K562 (cell line): ENCODE results near the gene RAB24.

Source experiments
- JUN ChIP-seq, 2 experiments: sonication (generic) in 1 of 2; formaldehyde crosslinking in 1 of 2; IDR thresholded peaks; 2 replicates each; pipeline versions ENCODE4 v1.6.1 to v1.8.0; 2012 to 2022; ENCODE audit warnings: borderline replicate concordance in 2 of 2, mild to moderate bottlenecking in 2 of 2, improper control_type of control experiment in 1 of 2, low read depth in 1 of 2, low read length in 1 of 2, missing genetic modification reagents in 1 of 2
- MLX ChIP-seq, 2 experiments: fragments of 450-650 bp in 1 of 2; sonication (generic) in 1 of 2; formaldehyde crosslinking; conservative IDR thresholded peaks; 2 replicates each; pipeline versions ENCODE4 v1.4.0 to v1.8.1; 2020 to 2022; ENCODE audit warnings: mild to moderate bottlenecking in 1 of 2, missing genetic modification reagents in 1 of 2
- NR1H2 ChIP-seq: sonication (generic); formaldehyde crosslinking; IDR thresholded peaks from 2 replicates; pipeline ENCODE4 v1.4.0; 2020; ENCODE audit warnings: mild to moderate bottlenecking, missing genetic modification reagents
- POLR2A ChIP-seq: fragments of 450-650 bp; conservative IDR thresholded peaks from 2 replicates; pipeline ENCODE4 v1.6.1; 2016
- TOE1 ChIP-seq, 2 experiments: fragments of 450-650 bp in 1 of 2; sonication (generic) in 1 of 2; formaldehyde crosslinking in 1 of 2; IDR thresholded peaks; 2 replicates each; pipeline versions ENCODE4 v1.7.1 to v1.8.0; 2016 to 2022; ENCODE audit warnings: borderline replicate concordance in 2 of 2, mild to moderate bottlenecking in 2 of 2, antibody characterized with exemption in 1 of 2, inconsistent platforms in 1 of 2, low read depth in 1 of 2, missing genetic modification reagents in 1 of 2, moderate library complexity in 1 of 2

- TF ChIP-seq NR1H2, result no peak
- TF ChIP-seq JUN (IDR thresholded peaks at IDR 0.05; ENCODE audit: borderline replicate concordance, low read depth, low read length), result no peak
- no peak for TF ChIP-seq JUN (CRISPR knock-in tag; IDR thresholded peaks at IDR 0.05; ENCODE audit: borderline replicate concordance)
- TF ChIP-seq TOE1 (IDR thresholded peaks at IDR 0.05; ENCODE audit: borderline replicate concordance), result no peak
- no peak for TF ChIP-seq TOE1 (CRISPR knock-in tag; IDR thresholded peaks at IDR 0.05; ENCODE audit: borderline replicate concordance, low read depth)
- no peak for TF ChIP-seq POLR2A
- TF ChIP-seq MLX (CRISPR knock-in tag; conservative IDR thresholded peaks at IDR 0.05), result no peak
Observed at GRCh38 chr5:177294632-177295031, 8.9 kb downstream of the RAB24 start.
